Ascending aorta (tissue), 2 donors: ENCODE data around the gene ESR2. TPM values are rescaled to one million over a fixed set of nuclear protein-coding genes. Genes with fewer than 3 reads are reported as not detected.

ENCODE experiments used
- DNase-seq, 2 donors: peaks; one replicate each; pipeline ENCODE4 v3.0.0-alpha.2; 2019; ENCODE audit warnings: low spot score in 2 of 2
- H3K27ac ChIP-seq, 2 donors: fragments of 200-600 bp; sonication (generic); one replicate each; pipeline ENCODE4 v1.5.1; 2016 to 2017; ENCODE audit warnings: mild to moderate bottlenecking in 1 of 2
- H3K27me3 ChIP-seq: fragments of 200-600 bp; sonication (generic); one replicate; pipeline ENCODE4 v1.5.1; 2017
- H3K36me3 ChIP-seq, 2 donors: fragments of 200-600 bp; sonication (generic); one replicate each; pipeline ENCODE4 v1.5.1; 2016
- H3K4me1 ChIP-seq, 2 donors: fragments of 200-600 bp; sonication (generic); one replicate each; pipeline ENCODE4 v1.5.1; 2016 to 2017; ENCODE audit warnings: mild to moderate bottlenecking in 1 of 2
- H3K4me3 ChIP-seq, 2 donors: fragments of 200-600 bp; sonication (generic); one replicate each; pipeline ENCODE4 v1.5.1; 2016 to 2017; ENCODE audit warnings: mild to moderate bottlenecking in 1 of 2
- H3K9me3 ChIP-seq, 2 donors: fragments of 200-600 bp; sonication (generic); one replicate each; pipeline ENCODE4 v1.5.1; 2016
- CTCF ChIP-seq, 3 experiments: fragments of 200-600 bp in 2 of 3; fragments of 450-650 bp in 1 of 3; sonication (generic) in 2 of 3; IDR thresholded peaks; one replicate each; pipeline ENCODE4 v1.5.1; 2016 to 2019; ENCODE audit warnings: antibody characterized with exemption in 3 of 3, mild to moderate bottlenecking in 1 of 3, moderate library complexity in 1 of 3
- intact Hi-C: fragments of 100-400 bp; cut with DNase I; formaldehyde crosslinking; loops from one replicate; pipeline ENCODE4 v1.15.1; 2023
- total RNA-seq: library from RNA; depleted of rRNA; stranded (reverse); fragments of >200 nt; gene quantifications from one replicate; pipeline ENCODE4 v1.1.0, GENCODE V29; 2016

The ESR2 gene
- total RNA-seq, 1 donor from 2014 or later: not detected

- peaks cover 13 to 55% of the 10 kb centered on the region in 2 donors for H3K36me3 ChIP-seq
- H3K27me3 ChIP-seq: no peaks in the 10 kb centered on the region
- H3K4me3 ChIP-seq: no peak overlapping the region
- H3K27ac ChIP-seq: no peak overlapping the region
- intact Hi-C loops: no loop called here
- no peaks in the 10 kb centered on the region for H3K9me3 ChIP-seq
- no peak for TF ChIP-seq CTCF (IDR thresholded peaks at IDR 0.05)
- no peaks in the 10 kb centered on the region for H3K4me1 ChIP-seq
- no peak for DNase-seq
These were observed 64.7 kb downstream of the ESR2 start for GRCh38 chr14:64229489-64229888.

GRCh38 chr14:64227856-64228255 lies 66.3 kb downstream of the ESR2 start:
- H3K27me3 ChIP-seq: no peaks in the 10 kb centered on the region
- H3K27ac ChIP-seq: no peak overlapping the region
- H3K4me3 ChIP-seq: no peak overlapping the region
- no peaks in the 10 kb centered on the region for H3K9me3 ChIP-seq
- TF ChIP-seq CTCF (IDR thresholded peaks at IDR 0.05): no peak
- intact Hi-C loops: no loop called here
- DNase-seq: no peak
- peaks cover 28 to 72% of the 10 kb centered on the region in 2 donors for H3K36me3 ChIP-seq
- no peaks in the 10 kb centered on the region for H3K4me1 ChIP-seq

GRCh38 chr14:64225151-64225757 lies 68.9 kb downstream of the ESR2 start:
- intact Hi-C loops: no loop called here
- no peak for TF ChIP-seq CTCF (IDR thresholded peaks at IDR 0.05)
- peaks cover 52 to 95% of the 10 kb centered on the region in 2 donors for H3K36me3 ChIP-seq

GRCh38 chr14:64221391-64222003 lies 72.7 kb downstream of the ESR2 start:
- no peak overlapping the region for H3K27ac ChIP-seq
- intact Hi-C loops: no loop called here
- H3K36me3 ChIP-seq: peaks cover 74 to 96% of the 10 kb centered on the region in 2 donors
- no peaks in the 10 kb centered on the region for H3K9me3 ChIP-seq
- DNase-seq: peak in 1 of 2 donors; percentile 39
- no peak overlapping the region for H3K4me3 ChIP-seq
- no peak for TF ChIP-seq CTCF (IDR thresholded peaks at IDR 0.05)
- no peaks in the 10 kb centered on the region for H3K4me1 ChIP-seq
- H3K27me3 ChIP-seq: no peaks in the 10 kb centered on the region

More at GRCh38 chr14:64225151-64225757, 68.9 kb downstream of the ESR2 start:
- H3K4me3 ChIP-seq: no peak overlapping the region
- H3K27me3 ChIP-seq: no peaks in the 10 kb centered on the region
- H3K9me3 ChIP-seq: no peaks in the 10 kb centered on the region
- H3K4me1 ChIP-seq: no peaks in the 10 kb centered on the region
- no peak for DNase-seq
- no peak overlapping the region for H3K27ac ChIP-seq

DNA sequence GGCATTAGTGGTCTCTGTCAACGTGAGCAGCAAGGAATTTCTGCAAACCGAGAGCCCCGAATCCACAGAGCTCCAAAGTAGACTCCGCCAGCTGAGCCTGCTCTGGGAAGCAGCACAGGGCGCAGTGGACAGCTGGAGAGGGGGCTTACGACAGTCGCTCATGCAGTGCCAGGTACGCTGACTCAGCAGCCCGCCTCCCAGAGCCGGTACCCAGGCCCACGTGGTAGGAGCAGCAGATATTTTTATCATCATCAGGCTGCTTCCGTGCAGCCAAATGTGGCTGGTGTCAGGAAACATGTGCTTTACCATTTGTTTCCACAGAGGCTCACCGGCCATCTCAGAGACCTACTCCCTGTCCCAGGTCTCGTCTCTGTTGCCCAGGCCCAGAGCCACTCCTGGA lies 73.7 kb downstream of the ESR2 start:
- Histone ChIP-seq H3K27ac (no peak overlapping the region), H3K4me3 (no peak overlapping the region), H3K36me3 (peaks cover 79 to 100% of the 10 kb centered on the region in 2 donors), H3K4me1 (no peaks in the 10 kb centered on the region), H3K9me3 (no peaks in the 10 kb centered on the region), H3K27me3 (no peaks in the 10 kb centered on the region)
- intact Hi-C loops: no loop called here
- no peak for TF ChIP-seq CTCF (IDR thresholded peaks at IDR 0.05)
- DNase-seq: peak in 1 of 2 donors; percentile 53
